Measurements from ENCODE around the gene MICAL3.

DNA sequence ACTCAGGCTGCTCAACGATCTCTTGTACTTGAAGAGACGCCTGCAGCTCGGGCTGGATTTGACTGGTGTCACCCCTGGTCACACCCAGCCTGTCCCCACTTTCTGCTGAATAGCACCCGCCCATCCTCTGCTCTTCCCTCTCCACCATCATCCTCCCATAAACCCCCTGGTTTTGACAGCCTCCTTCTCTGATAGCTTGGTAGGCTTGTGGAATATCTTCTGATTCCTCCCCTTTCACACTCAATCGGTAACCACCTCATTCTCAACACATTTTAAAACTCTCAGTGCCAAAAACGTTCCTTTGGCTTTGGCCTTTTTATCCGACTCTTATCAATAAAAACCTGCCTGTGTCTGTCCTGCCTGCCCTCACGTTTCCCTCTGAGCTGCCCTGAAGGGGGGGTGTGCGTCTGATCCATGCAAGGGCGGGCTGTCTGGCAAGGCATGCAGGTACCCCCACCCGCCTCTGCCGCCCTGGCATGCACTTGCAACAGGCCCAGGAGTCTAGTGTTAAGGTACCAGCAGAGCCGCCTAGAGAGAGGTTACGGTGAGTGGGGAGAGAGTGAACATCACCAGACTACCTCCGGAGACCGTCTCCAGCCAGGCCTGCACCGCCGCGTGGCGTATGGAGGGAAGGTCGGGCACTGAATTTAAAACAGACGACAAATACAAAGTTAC lies 198.3 kb downstream of the MICAL3 start:
- TF ChIP-seq YY1 (IDR thresholded peaks at IDR 0.05; ENCODE audit: insufficient read depth, insufficient read length) (no peak), ZNF274 (IDR thresholded peaks at IDR 0.05; ENCODE audit: low read depth, low read length) (no peak), SUZ12 (IDR thresholded peaks at IDR 0.05; ENCODE audit: extremely low read depth, insufficient read depth, insufficient read length) (no peak)

Data from NT2/D1 (cell line).